ENCODE results near the gene DDX47. TPM values are rescaled to one million over a fixed set of nuclear protein-coding genes. Genes with fewer than 3 reads are reported as not detected.

DDX47 gene
- total and polyA plus RNA-seq, 2 donors (not counting 1 experiment from before 2014, with no cell fraction given), result 50.1 to 93.7 TPM

DNA sequence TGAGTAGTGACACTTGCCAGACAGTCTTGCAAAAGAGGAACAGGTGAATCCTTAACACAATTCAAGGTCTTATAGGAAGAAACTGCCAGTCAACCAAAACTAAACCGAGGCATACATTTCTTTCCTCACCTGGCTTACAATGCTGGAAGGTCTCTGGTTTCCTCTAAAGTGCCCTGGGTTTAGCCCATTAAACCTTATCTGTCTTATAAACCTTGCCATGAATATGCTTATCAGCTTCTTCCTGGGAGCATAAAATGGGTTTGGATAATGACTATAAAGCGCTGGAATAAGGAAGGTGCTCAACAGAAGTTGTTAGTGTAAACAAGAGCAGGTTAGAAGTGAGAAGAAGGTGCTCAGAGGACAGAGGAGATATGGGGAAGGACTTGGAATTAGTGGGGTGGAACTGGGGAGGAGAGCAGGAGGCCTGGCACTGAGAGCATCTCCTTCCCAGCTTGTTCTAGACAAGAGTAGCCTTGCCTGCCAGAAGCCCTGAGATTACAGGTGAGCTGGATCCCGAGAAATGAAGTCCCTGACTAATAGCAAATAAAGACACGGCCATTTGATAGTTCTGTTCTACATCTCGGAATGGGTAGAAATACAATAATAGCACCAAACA is 64.1 kb downstream of the DDX47 start:
- 75% methylated on average over 4 of the region's 5 CpGs for WGBS (ENCODE audit: insufficient coverage)

GRCh38 chr12:12877781-12878455 is 64.8 kb downstream of the DDX47 start:
- no peaks in the 10 kb centered on the region for H3K9me3 Mint-ChIP-seq (ENCODE audit: insufficient read depth)
- Histone ChIP-seq H3K4me1 (ENCODE audit: control insufficient read depth in 2 of 2, insufficient read depth in 2 of 2, low read length in 2 of 2) (no peaks in the 10 kb centered on the region), H3K36me3 (replicated peaks in 1 of 2; ENCODE audit: control extremely low read depth in 1 of 2, control insufficient read depth in 1 of 2, extremely low read depth in 1 of 2, insufficient read depth in 2 of 2, low read length in 1 of 2) (no peaks in the 10 kb centered on the region), H3K4me3 (ENCODE audit: control extremely low read depth in 1 of 5, extremely low read depth in 1 of 5, insufficient read depth in 1 of 5, low read depth in 2 of 5, low read length in 4 of 5) (no peak overlapping the region), H3K4me2 (replicated peaks; ENCODE audit: low read depth, low read length, poor library complexity, severe bottlenecking) (no peak overlapping the region), H2AFZ (ENCODE audit: insufficient read depth, low read depth, low read length, poor library complexity, severe bottlenecking) (no peak overlapping the region), H3K79me2 (ENCODE audit: control insufficient read depth, insufficient read depth, low read length) (no peaks in the 10 kb centered on the region), H3K27ac (ENCODE audit: low read length in 2 of 2) (no peak overlapping the region), H3K27me3 (replicated peaks in 1 of 4; ENCODE audit: control extremely low read depth in 1 of 4, control insufficient read depth in 3 of 4, insufficient read depth in 4 of 4, low read length in 3 of 4) (no peaks in the 10 kb centered on the region), H3K9me3 (ENCODE audit: control extremely low read depth in 1 of 3, control insufficient read depth in 2 of 3, insufficient read depth in 1 of 3, low read length in 2 of 3) (no peaks in the 10 kb centered on the region), H3K9ac (ENCODE audit: low read length) (no peak overlapping the region), H4K20me1 (ENCODE audit: control insufficient read depth, insufficient read depth, low read length, poor library complexity, severe bottlenecking) (no peaks in the 10 kb centered on the region)
- WGBS (ENCODE audit: insufficient coverage), result 95% methylated on average over 6 of the region's 9 CpGs
- no peaks in the 10 kb centered on the region for H3K4me1 Mint-ChIP-seq
- no peak overlapping the region for H3K4me3 Mint-ChIP-seq
- intact Hi-C loops (cut with micrococcal nuclease), result no loop called here
- peaks cover 8% of the 10 kb centered on the region for H3K27me3 Mint-ChIP-seq
- ATAC-seq (ENCODE audit: low read depth) (no peak), DNase-seq (no peak)
- ChIA-PET CTCF (interaction anchor here (1.0 kb wide), 1 partner anchor 38 kb away, joined by 3 read pairs; no protein-coding TSS in a partner anchor), POLR2A (no interaction called here)
- TF ChIP-seq EZH2 (IDR thresholded peaks at IDR 0.05; ENCODE audit: borderline replicate concordance, insufficient read depth, low read depth, low read length, poor library complexity, severe bottlenecking), result no peak
- TF ChIP-seq, protein P1, sequence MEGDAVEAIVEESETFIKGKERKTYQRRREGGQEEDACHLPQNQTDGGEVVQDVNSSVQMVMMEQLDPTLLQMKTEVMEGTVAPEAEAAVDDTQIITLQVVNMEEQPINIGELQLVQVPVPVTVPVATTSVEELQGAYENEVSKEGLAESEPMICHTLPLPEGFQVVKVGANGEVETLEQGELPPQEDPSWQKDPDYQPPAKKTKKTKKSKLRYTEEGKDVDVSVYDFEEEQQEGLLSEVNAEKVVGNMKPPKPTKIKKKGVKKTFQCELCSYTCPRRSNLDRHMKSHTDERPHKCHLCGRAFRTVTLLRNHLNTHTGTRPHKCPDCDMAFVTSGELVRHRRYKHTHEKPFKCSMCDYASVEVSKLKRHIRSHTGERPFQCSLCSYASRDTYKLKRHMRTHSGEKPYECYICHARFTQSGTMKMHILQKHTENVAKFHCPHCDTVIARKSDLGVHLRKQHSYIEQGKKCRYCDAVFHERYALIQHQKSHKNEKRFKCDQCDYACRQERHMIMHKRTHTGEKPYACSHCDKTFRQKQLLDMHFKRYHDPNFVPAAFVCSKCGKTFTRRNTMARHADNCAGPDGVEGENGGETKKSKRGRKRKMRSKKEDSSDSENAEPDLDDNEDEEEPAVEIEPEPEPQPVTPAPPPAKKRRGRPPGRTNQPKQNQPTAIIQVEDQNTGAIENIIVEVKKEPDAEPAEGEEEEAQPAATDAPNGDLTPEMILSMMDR (IDR thresholded peaks at IDR 0.05), result no peak
- H3K27ac Mint-ChIP-seq, result no peak overlapping the region

More for the DNA sequence above, 64.1 kb downstream of the DDX47 start:
- intact Hi-C loops (cut with micrococcal nuclease), result no loop called here
- H3K27me3 Mint-ChIP-seq, result peaks cover 8% of the 10 kb centered on the region
- H3K4me1 ChIP-seq (ENCODE audit: control insufficient read depth in 2 of 2, insufficient read depth in 2 of 2, low read length in 2 of 2), result no peaks in the 10 kb centered on the region
- no peaks in the 10 kb centered on the region for H3K79me2 ChIP-seq (ENCODE audit: control insufficient read depth, insufficient read depth, low read length)
- ChIA-PET POLR2A (no interaction called here), CTCF (interaction anchor here (1.0 kb wide), 1 partner anchor 39 kb away, joined by 3 read pairs; no protein-coding TSS in a partner anchor)
- H3K9ac ChIP-seq (ENCODE audit: low read length), result no peak overlapping the region
- no peak overlapping the region for H3K27ac Mint-ChIP-seq
- DNase-seq, result no peak
- ATAC-seq (ENCODE audit: low read depth), result no peak
- TF ChIP-seq, protein P1 (IDR thresholded peaks at IDR 0.05), result no peak
- no peak for TF ChIP-seq EZH2 (IDR thresholded peaks at IDR 0.05; ENCODE audit: borderline replicate concordance, insufficient read depth, low read depth, low read length, poor library complexity, severe bottlenecking)
- no peak overlapping the region for H3K4me2 ChIP-seq (replicated peaks; ENCODE audit: low read depth, low read length, poor library complexity, severe bottlenecking)
- no peak overlapping the region for H3K4me3 ChIP-seq (ENCODE audit: control extremely low read depth in 1 of 5, extremely low read depth in 1 of 5, insufficient read depth in 1 of 5, low read depth in 2 of 5, low read length in 4 of 5)
- H3K4me3 Mint-ChIP-seq, result no peak overlapping the region
- no peaks in the 10 kb centered on the region for H3K36me3 ChIP-seq (replicated peaks in 1 of 2; ENCODE audit: control extremely low read depth in 1 of 2, control insufficient read depth in 1 of 2, extremely low read depth in 1 of 2, insufficient read depth in 2 of 2, low read length in 1 of 2)
- no peaks in the 10 kb centered on the region for H4K20me1 ChIP-seq (ENCODE audit: control insufficient read depth, insufficient read depth, low read length, poor library complexity, severe bottlenecking)
- no peak overlapping the region for H2AFZ ChIP-seq (ENCODE audit: insufficient read depth, low read depth, low read length, poor library complexity, severe bottlenecking)
- H3K9me3 Mint-ChIP-seq (ENCODE audit: insufficient read depth), result no peaks in the 10 kb centered on the region
- no peaks in the 10 kb centered on the region for H3K4me1 Mint-ChIP-seq
- no peaks in the 10 kb centered on the region for H3K9me3 ChIP-seq (ENCODE audit: control extremely low read depth in 1 of 3, control insufficient read depth in 2 of 3, insufficient read depth in 1 of 3, low read length in 2 of 3)
- no peak overlapping the region for H3K27ac ChIP-seq (ENCODE audit: low read length in 2 of 2)
- no peaks in the 10 kb centered on the region for H3K27me3 ChIP-seq (replicated peaks in 1 of 4; ENCODE audit: control extremely low read depth in 1 of 4, control insufficient read depth in 3 of 4, insufficient read depth in 4 of 4, low read length in 3 of 4)

All from B cell (primary cell).